Bronchial epithelial cell (primary cell): Measurements from ENCODE around the gene COPB1. TPM values are rescaled to one million over a fixed set of nuclear protein-coding genes. Genes with fewer than 3 reads are reported as not detected.

Experiments used
- DNase-seq: peaks from one replicate; pipeline ENCODE4 v3.0.0-alpha.2; 2010; ENCODE audit warnings: low read depth
- FAIRE-seq: peaks from 2 replicates; lab custom pipeline; 2011; peaks lifted over from hg19 to GRCh38; lab: Jason Lieb, UNC
- H3K27me3 ChIP-seq: 2 replicates; pipeline ENCODE4 v1.5.1; 2011; ENCODE audit warnings: low read length; ENCODE audit not compliant: control insufficient read depth, insufficient read depth
- H3K36me3 ChIP-seq: 2 replicates; pipeline ENCODE4 v1.5.1; 2011; ENCODE audit warnings: low read length; ENCODE audit not compliant: control insufficient read depth, insufficient read depth
- H3K4me3 ChIP-seq: 2 replicates; pipeline ENCODE4 v1.5.1; 2011; ENCODE audit warnings: mild to moderate bottlenecking, low read depth, low read length, control low read depth
- CTCF ChIP-seq: IDR thresholded peaks from 2 replicates; pipeline ENCODE4 v1.5.1; 2011; ENCODE audit warnings: mild to moderate bottlenecking, moderate library complexity, low read length, control low read depth, inconsistent platforms; ENCODE audit not compliant: insufficient read depth, severe bottlenecking
- total RNA-seq: library from RNA; depleted of rRNA; stranded (reverse); fragments of >200 nt; gene quantifications from 2 replicates; pipeline ENCODE4 v1.2.1, GENCODE V29; 2014

Gene COPB1
- total RNA-seq, 1 donor from 2014 or later = 192 TPM

- peaks cover 2% of the 10 kb centered on the region for H3K36me3 ChIP-seq
- H3K27me3 ChIP-seq = no peaks in the 10 kb centered on the region
- peak overlapping the region; percentile 71 for H3K4me3 ChIP-seq
- DNase-seq (no peak), FAIRE-seq (no peak)
- no peak for TF ChIP-seq CTCF
These were observed 21.1 kb upstream of the COPB1 start for GRCh38 chr11:14520747-14521151.

- peak; percentile 21 for TF ChIP-seq CTCF
- FAIRE-seq = no peak
- no peaks in the 10 kb centered on the region for H3K27me3 ChIP-seq
- H3K4me3 ChIP-seq = peak within 1 kb of the TSS; percentile 71
- peak; percentile 87 for DNase-seq
- peaks cover 2% of the 10 kb centered on the region for H3K36me3 ChIP-seq
These were observed 20.5 kb upstream of the COPB1 start, which contains the start of gene PSMA1 for GRCh38 chr11:14519917-14520746. TSS of gene PSMA1 (minus strand) at chr11:14520386. CDS start at chr11:14520299, 87 bp downstream.

GRCh38 chr11:14519597-14519916 lies 19.9 kb upstream of the COPB1 start:
- TF ChIP-seq CTCF = no peak
- peak; percentile 65 for DNase-seq
- no peak for FAIRE-seq
- no peaks in the 10 kb centered on the region for H3K27me3 ChIP-seq
- H3K4me3 ChIP-seq = peak overlapping the region; percentile 71
- peaks cover 3% of the 10 kb centered on the region for H3K36me3 ChIP-seq

GRCh38 chr11:14518820-14519219 lies 19.2 kb upstream of the COPB1 start:
- TF ChIP-seq CTCF = no peak

GRCh38 chr11:14513800-14514199 lies 14.2 kb upstream of the COPB1 start:
- FAIRE-seq (no peak), DNase-seq (no peak)
- Histone ChIP-seq H3K4me3 (no peak overlapping the region), H3K36me3 (peaks cover 11% of the 10 kb centered on the region), H3K27me3 (no peaks in the 10 kb centered on the region)
- TF ChIP-seq CTCF = no peak

More at GRCh38 chr11:14518820-14519219, 19.2 kb upstream of the COPB1 start:
- Histone ChIP-seq H3K36me3 (peaks cover 3% of the 10 kb centered on the region), H3K27me3 (no peaks in the 10 kb centered on the region), H3K4me3 (peak overlapping the region; percentile 71)
- FAIRE-seq = no peak
- DNase-seq = no peak
